SK-N-MC (cell line): Measurements from ENCODE around the gene OTC.

Source experiments
- EZH2 ChIP-seq: fragments of 200-600 bp; sonication (generic); IDR thresholded peaks from one replicate; pipeline ENCODE4 v1.6.1; 2017; ENCODE audit warnings: antibody characterized with exemption
- FOXP2 ChIP-seq: optimal IDR thresholded peaks from 2 replicates; pipeline ENCODE3; 2011; ENCODE audit warnings: mild to moderate bottlenecking, moderate library complexity; ENCODE audit not compliant: insufficient read depth; ENCODE audit errors: extremely low read length, control extremely low read depth
- POLR2AphosphoS5 ChIP-seq: IDR thresholded peaks from 2 replicates; pipeline ENCODE4 v1.6.1; 2012; ENCODE audit warnings: mild to moderate bottlenecking, low read depth, low read length, borderline replicate concordance

GRCh38 chrX:38382663-38383062, 30.3 kb downstream of the OTC start:
- TF ChIP-seq POLR2AphosphoS5 (no peak), EZH2 (no peak), FOXP2 (no peak)
